CD14-positive monocyte (primary cell): ENCODE measurements around the gene INPPL1. TPM values are rescaled to one million over a fixed set of nuclear protein-coding genes. Genes with fewer than 3 reads are reported as not detected.
A peak's percentile ranks its signal among the peaks of the same experiment; 100 is the strongest.

Experiments used
- DNase-seq, 3 donors: peaks; one replicate each; pipeline ENCODE4 v3.0.0-alpha.2; 2011 to 2022
- H2AFZ ChIP-seq: 2 replicates; pipeline ENCODE4 v1.6.0; 2012; ENCODE audit warnings: mild to moderate bottlenecking, low read depth, low read length, inconsistent platforms; ENCODE audit not compliant: insufficient read depth, poor library complexity, severe bottlenecking
- H3K27ac ChIP-seq, 2 donors: 1 replicate in 1 of 2; 2 replicates in 1 of 2; pipeline ENCODE4 v1.5.1; 2012 to 2013; ENCODE audit warnings: low read length in 2 of 2, control low read depth in 1 of 2, inconsistent platforms in 1 of 2, low read depth in 1 of 2, mild to moderate bottlenecking in 1 of 2
- H3K27me3 ChIP-seq, 2 donors: one replicate each; pipeline versions ENCODE4 v1.6.0 to v1.6.1; 2011 to 2013; ENCODE audit warnings: low read length in 2 of 2; ENCODE audit not compliant: control insufficient read depth in 2 of 2, insufficient read depth in 2 of 2
- H3K36me3 ChIP-seq, 2 donors: replicated peaks in 1 of 2; 1 replicate in 1 of 2; 2 replicates in 1 of 2; pipeline versions ENCODE4 v1.5.1 to v1.6.1; 2012 to 2013; ENCODE audit warnings: low read length in 2 of 2, control low read depth in 1 of 2, inconsistent platforms in 1 of 2, mild to moderate bottlenecking in 1 of 2; ENCODE audit not compliant: insufficient read depth in 2 of 2, control insufficient read depth in 1 of 2
- H3K4me1 ChIP-seq, 2 donors: 1 replicate in 1 of 2; 2 replicates in 1 of 2; pipeline versions ENCODE4 v1.5.1 to v1.6.1; 2012 to 2013; ENCODE audit warnings: low read length in 2 of 2, control low read depth in 1 of 2, inconsistent platforms in 1 of 2, mild to moderate bottlenecking in 1 of 2, moderate library complexity in 1 of 2; ENCODE audit not compliant: insufficient read depth in 2 of 2, control insufficient read depth in 1 of 2
- H3K4me2 ChIP-seq: replicated peaks from 2 replicates; pipeline ENCODE3; 2012; ENCODE audit warnings: low read length, moderate library complexity, mild to moderate bottlenecking; ENCODE audit not compliant: poor library complexity, severe bottlenecking; ENCODE audit errors: extremely low read depth
- H3K4me3 ChIP-seq, 3 experiments: fragments of 200-600 bp in 1 of 3; sonication (generic) in 1 of 3; replicated peaks in 1 of 3; 1 replicate in 2 of 3; 2 replicates in 1 of 3; pipeline ENCODE4 v1.5.1; 2011 to 2013; ENCODE audit warnings: low read length in 3 of 3, mild to moderate bottlenecking in 3 of 3, control low read depth in 2 of 3, low read depth in 2 of 3, inconsistent platforms in 1 of 3, moderate library complexity in 1 of 3
- H3K79me2 ChIP-seq: 2 replicates; pipeline ENCODE4 v1.6.0; 2012; ENCODE audit warnings: mild to moderate bottlenecking, control low read depth, inconsistent platforms, low read length, moderate library complexity; ENCODE audit not compliant: insufficient read depth
- H3K9ac ChIP-seq: 2 replicates; pipeline ENCODE4 v1.6.0; 2017; ENCODE audit warnings: low read length, mild to moderate bottlenecking; ENCODE audit not compliant: insufficient read depth, poor library complexity, severe bottlenecking
- H3K9me3 ChIP-seq, 2 donors: replicated peaks in 1 of 2; 1 replicate in 1 of 2; 2 replicates in 1 of 2; pipeline versions ENCODE4 v1.5.1 to v1.6.1; 2012 to 2013; ENCODE audit warnings: low read length in 2 of 2, control low read depth in 1 of 2; ENCODE audit not compliant: control insufficient read depth in 1 of 2, insufficient read depth in 1 of 2
- H4K20me1 ChIP-seq: 2 replicates; pipeline ENCODE4 v1.6.0; 2012; ENCODE audit warnings: mild to moderate bottlenecking, low read length, control low read depth, moderate library complexity; ENCODE audit not compliant: insufficient read depth
- H3K27ac Mint-ChIP-seq, 7 donors: one replicate each; pipeline ENCODE4 v1.8.0; 2020; ENCODE audit warnings: mild to moderate bottlenecking in 7 of 7, mixed read lengths in 7 of 7, moderate library complexity in 6 of 7, inconsistent platforms in 2 of 7
- H3K27me3 Mint-ChIP-seq, 3 donors: one replicate each; pipeline ENCODE4 v1.8.0; 2021 to 2022; ENCODE audit warnings: low read depth in 3 of 3, mild to moderate bottlenecking in 3 of 3, mixed read lengths in 3 of 3, moderate library complexity in 3 of 3, inconsistent platforms in 1 of 3
- H3K36me3 Mint-ChIP-seq, 2 donors: one replicate each; pipeline ENCODE4 v1.8.0; 2020; ENCODE audit warnings: mixed read lengths in 2 of 2, inconsistent platforms in 1 of 2, mild to moderate bottlenecking in 1 of 2
- H3K4me1 Mint-ChIP-seq: one replicate; pipeline ENCODE4 v1.8.0; 2020; ENCODE audit warnings: mild to moderate bottlenecking, mixed read lengths
- H3K4me3 Mint-ChIP-seq, 2 donors: one replicate each; pipeline ENCODE4 v1.8.0; 2020; ENCODE audit warnings: mild to moderate bottlenecking in 2 of 2, mixed read lengths in 2 of 2, moderate library complexity in 1 of 2
- H3K9me3 Mint-ChIP-seq, 7 donors: one replicate each; pipeline ENCODE4 v1.8.0; 2020 to 2022; ENCODE audit warnings: mixed read lengths in 7 of 7, mild to moderate bottlenecking in 6 of 7, moderate library complexity in 6 of 7, inconsistent platforms in 2 of 7
- WGBS: methylation state at CpG from one replicate; pipeline ENCODE4 v1.1.5; 2013; ENCODE audit warnings: missing lambda C conversion rate; ENCODE audit not compliant: insufficient coverage; 5-methylcytosine and 5-hydroxymethylcytosine counted together
- intact Hi-C, 2 donors: fragments of 100-400 bp; cut with micrococcal nuclease; formaldehyde crosslinking; loops; one replicate each; pipeline versions ENCODE4 v1.15.0 to v1.15.1; 2023
- polyA plus RNA-seq, 3 donors: library from polyadenylated mRNA; depleted of rRNA in 1 of 3; unstranded in 2 of 3; stranded (reverse) in 1 of 3; fragments of 300-500 nt in 2 of 3; fragments of >200 nt in 1 of 3; fragmentation: Illumina TruSeq in 2 of 3; gene quantifications; 1 replicate in 2 of 3; 2 replicates in 1 of 3; pipeline ENCODE4 v1.2.3, GENCODE V29; 2012 to 2021
- TF ChIP-seq, protein P1 (sequence below): fragments of 200-600 bp; IDR thresholded peaks from one replicate; pipeline ENCODE4 v1.8.0; 2022; ENCODE audit warnings: antibody characterized with exemption, mild to moderate bottlenecking

INPPL1 gene
- polyA plus RNA-seq, 3 donors = 11.8 to 390 (median 12.6) TPM

DNA sequence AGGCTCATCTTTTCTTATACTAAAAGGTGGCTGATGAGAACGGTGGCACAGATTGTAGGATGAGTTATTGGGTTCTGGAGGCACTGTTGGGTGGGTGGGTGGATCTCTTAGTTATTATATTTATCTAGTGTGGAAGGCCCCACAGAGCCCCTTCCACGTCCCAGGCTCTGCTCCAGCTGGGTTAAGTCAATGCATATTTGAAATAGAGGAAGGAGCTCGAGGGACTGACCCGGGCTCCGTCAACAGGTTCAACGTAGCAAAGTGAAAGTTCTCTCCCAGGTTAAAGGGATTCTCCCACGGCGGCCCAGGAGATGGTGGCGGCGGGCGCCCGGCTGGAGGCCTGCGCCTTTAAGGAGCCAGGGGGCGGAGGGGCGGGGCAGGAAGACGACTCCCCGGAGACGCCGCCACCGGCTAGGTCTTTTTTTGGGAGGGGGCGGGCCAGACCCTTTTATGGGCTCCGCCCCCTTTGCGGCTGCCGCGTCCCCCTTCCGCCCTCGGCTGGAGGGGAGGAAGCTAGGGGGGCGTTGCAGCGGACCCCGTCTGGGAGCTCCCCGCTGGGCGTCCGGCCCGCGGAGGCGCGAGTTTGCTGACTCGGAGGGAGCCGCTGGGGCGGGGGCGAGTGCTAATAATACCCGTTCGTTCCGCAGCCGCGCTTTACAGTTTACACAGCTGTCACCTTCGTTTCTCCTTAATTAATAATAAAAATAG, 1.5 kb upstream of the INPPL1 start:
- H4K20me1 ChIP-seq = peaks cover 29% of the 10 kb centered on the region
- H3K27ac ChIP-seq = peak overlapping the region; percentile 84 to 86
- peak overlapping the region; percentile 74 to 94 (median 91) for H3K27ac Mint-ChIP-seq
- peaks cover 14 to 21% of the 10 kb centered on the region in 2 donors for H3K36me3 Mint-ChIP-seq
- H2AFZ ChIP-seq = peak overlapping the region; percentile 78
- H3K36me3 ChIP-seq = peaks cover 16 to 18% of the 10 kb centered on the region in 2 donors
- H3K4me1 Mint-ChIP-seq = peaks cover 56% of the 10 kb centered on the region
- no peaks in the 10 kb centered on the region for H3K27me3 ChIP-seq
- H3K79me2 ChIP-seq = peaks cover 41% of the 10 kb centered on the region
- peak overlapping the region; percentile 98 for H3K4me2 ChIP-seq
- H3K27me3 Mint-ChIP-seq = peaks cover 0 to 2% (median 0%) of the 10 kb centered on the region in 3 donors
- peak overlapping the region; percentile 82 for H3K4me3 Mint-ChIP-seq
- no peaks in the 10 kb centered on the region for H3K9me3 Mint-ChIP-seq
- H3K4me3 ChIP-seq = peak overlapping the region; percentile 89 to 99 (median 90)
- WGBS = under 1% methylated on average over 46 of the region's 47 CpGs
- H3K9ac ChIP-seq = peak overlapping the region; percentile 86
- TF ChIP-seq, protein P1, sequence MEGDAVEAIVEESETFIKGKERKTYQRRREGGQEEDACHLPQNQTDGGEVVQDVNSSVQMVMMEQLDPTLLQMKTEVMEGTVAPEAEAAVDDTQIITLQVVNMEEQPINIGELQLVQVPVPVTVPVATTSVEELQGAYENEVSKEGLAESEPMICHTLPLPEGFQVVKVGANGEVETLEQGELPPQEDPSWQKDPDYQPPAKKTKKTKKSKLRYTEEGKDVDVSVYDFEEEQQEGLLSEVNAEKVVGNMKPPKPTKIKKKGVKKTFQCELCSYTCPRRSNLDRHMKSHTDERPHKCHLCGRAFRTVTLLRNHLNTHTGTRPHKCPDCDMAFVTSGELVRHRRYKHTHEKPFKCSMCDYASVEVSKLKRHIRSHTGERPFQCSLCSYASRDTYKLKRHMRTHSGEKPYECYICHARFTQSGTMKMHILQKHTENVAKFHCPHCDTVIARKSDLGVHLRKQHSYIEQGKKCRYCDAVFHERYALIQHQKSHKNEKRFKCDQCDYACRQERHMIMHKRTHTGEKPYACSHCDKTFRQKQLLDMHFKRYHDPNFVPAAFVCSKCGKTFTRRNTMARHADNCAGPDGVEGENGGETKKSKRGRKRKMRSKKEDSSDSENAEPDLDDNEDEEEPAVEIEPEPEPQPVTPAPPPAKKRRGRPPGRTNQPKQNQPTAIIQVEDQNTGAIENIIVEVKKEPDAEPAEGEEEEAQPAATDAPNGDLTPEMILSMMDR = peak; percentile 17
- no peaks in the 10 kb centered on the region for H3K9me3 ChIP-seq
- peak; percentile 82 to 85 (median 84) for DNase-seq
- intact Hi-C loops = loop anchor here (5.0 to 10.0 kb wide), 2 partner anchors 49 to 118 kb away; partner anchors contain the start of genes LAMTOR1 (in 1 of the 2) and TOMT (in 1 of the 2)
- peaks cover 52 to 62% of the 10 kb centered on the region in 2 donors for H3K4me1 ChIP-seq

DNA sequence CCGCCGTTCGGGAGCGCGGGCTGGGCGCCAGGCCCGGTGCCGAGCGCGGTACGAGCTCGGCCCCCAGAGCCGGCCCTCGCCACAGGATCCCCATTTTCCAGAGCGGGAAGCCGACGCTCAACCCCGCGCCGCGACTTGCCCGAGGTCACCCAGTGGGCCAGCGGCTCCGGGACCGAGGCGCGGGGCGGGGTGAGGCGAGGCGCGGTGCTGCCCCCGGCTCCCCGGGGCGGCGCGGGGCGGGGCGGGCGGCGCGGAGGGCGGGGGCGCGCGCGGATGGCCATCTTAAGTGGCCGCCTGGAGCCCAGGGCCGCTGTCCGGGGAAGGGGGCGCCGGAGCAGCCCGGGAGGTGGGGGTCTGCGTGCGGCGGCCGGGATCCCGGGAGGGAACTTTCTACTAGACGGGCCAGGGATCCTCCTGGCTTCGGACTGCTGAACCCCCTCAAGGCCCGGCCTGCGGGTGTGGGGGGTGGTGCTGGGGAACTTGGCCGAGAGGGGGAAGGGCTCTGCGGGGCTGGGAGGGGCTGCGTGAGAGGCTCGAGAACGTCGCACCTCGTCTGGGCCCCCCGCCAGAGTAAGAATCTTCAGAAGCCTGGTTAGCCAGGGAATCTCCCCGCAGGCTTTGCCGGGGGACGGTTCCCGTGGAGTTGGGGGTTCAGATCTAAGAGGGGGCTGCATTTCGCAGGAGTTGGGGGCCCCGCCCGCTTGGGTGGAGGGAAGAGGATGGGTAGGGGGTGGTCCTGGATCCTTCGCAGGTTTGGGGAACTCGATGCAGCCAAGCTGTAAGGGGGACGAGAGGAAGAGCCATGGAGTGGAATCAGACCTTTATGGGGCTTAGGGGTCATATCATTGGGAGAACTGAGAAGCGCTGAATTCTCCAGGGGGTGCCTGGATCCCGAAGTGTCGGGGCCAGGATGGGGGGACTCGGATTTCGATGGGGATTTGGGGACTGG, 678 bp upstream of the INPPL1 start:
- H3K27ac ChIP-seq = peak overlapping the region; percentile 84 to 86
- Mint-ChIP-seq H3K27ac (peak overlapping the region; percentile 89 to 96 (median 94)), H3K36me3 (peaks cover 17 to 29% of the 10 kb centered on the region in 2 donors), H3K27me3 (peaks cover 0 to 2% (median 0%) of the 10 kb centered on the region in 3 donors), H3K4me1 (peaks cover 47% of the 10 kb centered on the region), H3K9me3 (no peaks in the 10 kb centered on the region), H3K4me3 (peak overlapping the region; percentile 96 to 97)
- H3K79me2 ChIP-seq = peaks cover 41% of the 10 kb centered on the region
- peaks cover 44 to 53% of the 10 kb centered on the region in 2 donors for H3K4me1 ChIP-seq
- no peaks in the 10 kb centered on the region for H3K27me3 ChIP-seq
- DNase-seq = no peak
- intact Hi-C loops = loop anchor here (5.0 to 10.0 kb wide), 2 partner anchors 48 to 119 kb away; partner anchors contain the start of genes LAMTOR1 (in 1 of the 2) and TOMT (in 1 of the 2)
- H2AFZ ChIP-seq = peak overlapping the region; percentile 78
- peaks cover 24 to 26% of the 10 kb centered on the region in 2 donors for H3K36me3 ChIP-seq
- H3K9me3 ChIP-seq = no peaks in the 10 kb centered on the region
- peak overlapping the region; percentile 89 to 99 (median 90) for H3K4me3 ChIP-seq
- peak overlapping the region; percentile 98 for H3K4me2 ChIP-seq
- TF ChIP-seq, protein P1 = peak; percentile 0
- peaks cover 37% of the 10 kb centered on the region for H4K20me1 ChIP-seq
- H3K9ac ChIP-seq = peak overlapping the region; percentile 86
- WGBS = under 1% methylated on average over 80 of the region's 84 CpGs
